HUDEP-2 (cell line): ENCODE results near the gene OLIG3.

ENCODE experiments used
- DNase-seq, 76 experiments: peaks; one replicate each; lab custom pipeline; 2025; ENCODE audit not compliant: unreplicated experiment in 76 of 76; lab: John Stamatoyannopoulos, UW

OLIG3 gene

GRCh38 chr6:137471986-137472385 lies 22.2 kb downstream of the OLIG3 start:
- no peak for DNase-seq

- DNase-seq, result no peak
Observed at GRCh38 chr6:137471497-137471896, 22.7 kb downstream of the OLIG3 start.

GRCh38 chr6:137467211-137467610 lies 27.0 kb downstream of the OLIG3 start:
- DNase-seq, result no peak

- no peak for DNase-seq
Observed at GRCh38 chr6:137465378-137466009, 28.7 kb downstream of the OLIG3 start.

GRCh38 chr6:137452333-137452894 lies 41.8 kb downstream of the OLIG3 start:
- no peak for DNase-seq

- DNase-seq, result no peak
Observed at GRCh38 chr6:137443901-137444300, 50.3 kb downstream of the OLIG3 start.
